AG04450 (cell line): ENCODE measurements around the gene ZBTB7C. TPM values are rescaled to one million over a fixed set of nuclear protein-coding genes. Genes with fewer than 3 reads are reported as not detected.

Experiments used
- CTCF ChIA-PET: fragments of 300-600, 350-600 bp; formaldehyde crosslinking; extraction: SDS; loops from one replicate; lab custom pipeline; 2022; ENCODE audit warnings: antibody characterized with exemption, inconsistent platforms; lab: Charles Lee
- POLR2A ChIA-PET: fragments of 350-600 bp; formaldehyde crosslinking; extraction: SDS; loops from one replicate; lab custom pipeline; 2021; ENCODE audit warnings: antibody characterized with exemption, inconsistent platforms; lab: Yijun Ruan, JAX
- DNase-seq: peaks from one replicate; pipeline ENCODE4 v3.0.0-alpha.2; 2011; ENCODE audit warnings: low read depth, low spot score
- H3K27ac ChIP-seq: one replicate; pipeline ENCODE4 v1.5.1; 2012; ENCODE audit warnings: low read depth, low read length, control low read depth
- H3K27me3 ChIP-seq: one replicate; pipeline ENCODE4 v1.6.0; 2012; ENCODE audit warnings: low read length; ENCODE audit not compliant: control insufficient read depth, insufficient read depth
- H3K4me3 ChIP-seq: 2 replicates; pipeline ENCODE4 v1.5.1; 2011; ENCODE audit warnings: mild to moderate bottlenecking, low read depth, low read length, control low read depth
- H3K9me3 ChIP-seq: 2 replicates; pipeline ENCODE4 v1.5.1; 2012; ENCODE audit warnings: low read length; ENCODE audit not compliant: control insufficient read depth, insufficient read depth
- CTCF ChIP-seq: IDR thresholded peaks from 2 replicates; pipeline ENCODE4 v1.5.1; 2011; ENCODE audit warnings: low read depth, low read length, control low read depth, inconsistent platforms
- polyA plus RNA-seq: library from polyadenylated mRNA; depleted of rRNA; stranded (reverse); fragments of >200 nt; gene quantifications from 2 replicates; pipeline ENCODE4 v1.2.3, GENCODE V29; 2011

ZBTB7C gene
- polyA plus RNA-seq, 1 experiment = not detected

GRCh38 chr18:48159816-48160215 is 249.4 kb downstream of the ZBTB7C start:
- TF ChIP-seq CTCF = no peak
- POLR2A ChIA-PET = no interaction called here
- Histone ChIP-seq H3K27me3 (peaks cover 6% of the 10 kb centered on the region), H3K4me3 (no peak overlapping the region), H3K27ac (no peak overlapping the region), H3K9me3 (no peaks in the 10 kb centered on the region)
- CTCF ChIA-PET = no interaction called here
- no peak for DNase-seq

- CTCF ChIA-PET = no interaction called here
- no peak for TF ChIP-seq CTCF
- DNase-seq = no peak
- no peak overlapping the region for H3K4me3 ChIP-seq
- H3K9me3 ChIP-seq = no peaks in the 10 kb centered on the region
- POLR2A ChIA-PET = no interaction called here
- peaks cover 6% of the 10 kb centered on the region for H3K27me3 ChIP-seq
- no peak overlapping the region for H3K27ac ChIP-seq
These were observed 250.5 kb downstream of the ZBTB7C start for GRCh38 chr18:48158721-48159120.

DNA sequence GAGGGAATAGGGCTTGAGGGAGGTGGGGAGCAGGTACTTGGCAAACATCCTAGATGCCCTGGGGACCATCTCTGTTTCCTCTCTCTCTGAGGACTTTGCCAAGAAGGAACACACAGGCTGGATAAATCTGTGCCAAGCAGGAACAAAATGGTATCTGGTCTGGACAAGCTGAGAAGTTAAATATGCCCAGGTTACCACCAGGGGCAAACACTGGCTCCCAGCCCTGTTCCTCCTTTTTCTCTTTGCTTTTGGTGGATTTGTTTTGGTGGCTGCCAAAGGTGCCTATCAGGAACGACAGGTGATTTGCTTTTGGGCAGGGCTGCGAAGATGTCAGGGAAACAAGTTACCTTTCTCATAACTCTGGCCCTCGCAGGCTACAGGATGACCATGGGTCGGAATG is 251.2 kb downstream of the ZBTB7C start:
- DNase-seq = no peak
- TF ChIP-seq CTCF = no peak
- ChIA-PET CTCF (no interaction called here), POLR2A (no interaction called here)
- H3K27ac ChIP-seq = no peak overlapping the region
- no peak overlapping the region for H3K4me3 ChIP-seq
- H3K9me3 ChIP-seq = no peaks in the 10 kb centered on the region
- peaks cover 4% of the 10 kb centered on the region for H3K27me3 ChIP-seq

DNA sequence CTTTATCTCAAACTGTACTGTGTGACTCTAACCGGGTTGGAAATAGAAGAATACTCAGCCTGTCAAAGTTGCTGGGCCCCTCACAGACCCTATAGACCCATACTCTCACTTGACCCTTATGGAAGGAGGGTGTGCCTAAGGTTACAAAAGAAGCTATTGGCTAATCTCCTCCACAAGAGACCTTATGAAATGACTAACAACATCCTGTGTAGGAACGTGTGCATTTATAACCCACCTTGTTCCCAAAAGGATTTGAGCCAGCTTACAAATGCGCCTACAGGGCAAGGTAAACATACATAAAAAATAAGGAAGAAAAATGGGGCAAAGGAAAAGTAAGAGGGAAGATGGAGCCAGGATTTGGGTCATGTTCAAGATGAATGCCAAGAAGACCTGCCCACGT is 253.3 kb downstream of the ZBTB7C start:
- CTCF ChIA-PET = no interaction called here
- no peak for TF ChIP-seq CTCF

DNA sequence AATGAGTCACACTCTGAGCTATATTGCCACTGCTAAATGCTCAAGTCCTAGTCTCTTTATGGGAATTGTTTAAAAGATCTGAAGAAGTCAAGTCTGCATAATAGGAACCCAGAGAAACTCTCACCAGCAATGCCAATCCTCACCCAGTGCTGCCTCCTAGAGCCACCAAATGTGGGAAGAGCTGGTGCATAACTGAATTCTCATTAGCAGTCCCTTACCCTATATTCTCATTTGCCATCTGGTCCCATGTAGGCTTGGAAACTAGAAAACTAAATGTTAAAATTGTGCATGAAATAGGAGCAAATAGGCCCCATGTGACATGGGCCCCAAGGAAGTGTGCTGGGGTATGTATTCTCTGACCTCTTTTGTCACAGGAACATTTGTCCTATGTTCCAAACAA is 254.4 kb downstream of the ZBTB7C start:
- ChIA-PET CTCF (no interaction called here), POLR2A (no interaction called here)
- Histone ChIP-seq H3K27me3 (peaks cover 3% of the 10 kb centered on the region), H3K4me3 (no peak overlapping the region), H3K9me3 (no peaks in the 10 kb centered on the region), H3K27ac (no peak overlapping the region)
- no peak for DNase-seq
- no peak for TF ChIP-seq CTCF

More for the DNA sequence above, 253.3 kb downstream of the ZBTB7C start:
- POLR2A ChIA-PET = no interaction called here
- H3K4me3 ChIP-seq = no peak overlapping the region
- H3K27me3 ChIP-seq = peaks cover 3% of the 10 kb centered on the region
- no peak overlapping the region for H3K27ac ChIP-seq
- DNase-seq = no peak
- H3K9me3 ChIP-seq = no peaks in the 10 kb centered on the region
